ENCODE data around the gene STX8.
A peak's percentile ranks its signal among the peaks of the same experiment; 100 is the strongest.
"Not testable (repeated sequence)": the region's sequence is repeated elsewhere in the genome, so short reads cannot be mapped to it uniquely, and the experiment has no call there.

The STX8 gene

GRCh38 chr17:9342225-9342624, 233.4 kb downstream of the STX8 start:
- no peak overlapping the region for H3K27ac ChIP-seq
- DNase-seq, result no peak
- in situ Hi-C loops (cut with HindIII; ENCODE audit: low pct_ligation_motif_present, low sequenced_read_pairs), result loop anchor here (25.0 kb wide), 1 partner anchor 170 kb away; no protein-coding TSS in a partner anchor
- H3K4me3 ChIP-seq (ENCODE audit: low read depth, low read length), result no peak overlapping the region
- H3K36me3 ChIP-seq (replicated peaks), result no peaks in the 10 kb centered on the region
- TF ChIP-seq CTCF (IDR thresholded peaks at IDR 0.05; ENCODE audit: low read depth, low read length, missing control alignments), result peak; percentile 8
- H3K27me3 ChIP-seq (replicated peaks), result no peaks in the 10 kb centered on the region

GRCh38 chr17:9339958-9340357, 235.7 kb downstream of the STX8 start:
- Histone ChIP-seq H3K27ac (no peak overlapping the region), H3K4me3 (ENCODE audit: low read depth, low read length) (no peak overlapping the region), H3K36me3 (replicated peaks) (no peaks in the 10 kb centered on the region), H3K27me3 (replicated peaks) (no peaks in the 10 kb centered on the region)
- in situ Hi-C loops (cut with HindIII; ENCODE audit: low pct_ligation_motif_present, low sequenced_read_pairs), result loop anchor here (25.0 kb wide), 1 partner anchor 172 kb away; no protein-coding TSS in a partner anchor
- no peak for TF ChIP-seq CTCF (IDR thresholded peaks at IDR 0.05; ENCODE audit: low read depth, low read length, missing control alignments)
- no peak for DNase-seq

GRCh38 chr17:9339482-9339881, 236.1 kb downstream of the STX8 start:
- not testable (repeated sequence) for H3K27me3 ChIP-seq (replicated peaks); DNase-seq; H3K27ac ChIP-seq; H3K4me3 ChIP-seq (ENCODE audit: low read depth, low read length); H3K36me3 ChIP-seq (replicated peaks)
- in situ Hi-C loops (cut with HindIII; ENCODE audit: low pct_ligation_motif_present, low sequenced_read_pairs), result loop anchor here (25.0 kb wide), 1 partner anchor 173 kb away; no protein-coding TSS in a partner anchor

- in situ Hi-C loops (cut with HindIII; ENCODE audit: low pct_ligation_motif_present, low sequenced_read_pairs), result loop anchor here (25.0 kb wide), 1 partner anchor 175 kb away; no protein-coding TSS in a partner anchor
- TF ChIP-seq CTCF (IDR thresholded peaks at IDR 0.05; ENCODE audit: low read depth, low read length, missing control alignments), result no peak
- H3K36me3 ChIP-seq (replicated peaks), result no peaks in the 10 kb centered on the region
- H3K27me3 ChIP-seq (replicated peaks), result no peaks in the 10 kb centered on the region
- no peak overlapping the region for H3K27ac ChIP-seq
- no peak for DNase-seq
- no peak overlapping the region for H3K4me3 ChIP-seq (ENCODE audit: low read depth, low read length)
These were observed 238.8 kb downstream of the STX8 start for GRCh38 chr17:9336817-9337216.

GRCh38 chr17:9334536-9335446, 240.8 kb downstream of the STX8 start:
- no peak for TF ChIP-seq CTCF (IDR thresholded peaks at IDR 0.05; ENCODE audit: low read depth, low read length, missing control alignments)
- H3K4me3 ChIP-seq (ENCODE audit: low read depth, low read length), result no peak overlapping the region
- no peak overlapping the region for H3K27ac ChIP-seq
- H3K27me3 ChIP-seq (replicated peaks), result no peaks in the 10 kb centered on the region
- H3K36me3 ChIP-seq (replicated peaks), result no peaks in the 10 kb centered on the region
- DNase-seq, result no peak
- in situ Hi-C loops (cut with HindIII; ENCODE audit: low pct_ligation_motif_present, low sequenced_read_pairs), result loop anchor here (25.0 kb wide), 1 partner anchor 178 kb away; no protein-coding TSS in a partner anchor

- Histone ChIP-seq H3K27me3 (replicated peaks) (no peaks in the 10 kb centered on the region), H3K27ac (no peak overlapping the region), H3K4me3 (ENCODE audit: low read depth, low read length) (no peak overlapping the region), H3K36me3 (replicated peaks) (no peaks in the 10 kb centered on the region)
- TF ChIP-seq CTCF (IDR thresholded peaks at IDR 0.05; ENCODE audit: low read depth, low read length, missing control alignments), result no peak
- in situ Hi-C loops (cut with HindIII; ENCODE audit: low pct_ligation_motif_present, low sequenced_read_pairs), result loop anchor here (25.0 kb wide), 1 partner anchor 180 kb away; no protein-coding TSS in a partner anchor
- no peak for DNase-seq
These were observed 243.5 kb downstream of the STX8 start for GRCh38 chr17:9332132-9332494.
